Measurements from ENCODE around the gene ITGA11.

ITGA11 gene

DNA sequence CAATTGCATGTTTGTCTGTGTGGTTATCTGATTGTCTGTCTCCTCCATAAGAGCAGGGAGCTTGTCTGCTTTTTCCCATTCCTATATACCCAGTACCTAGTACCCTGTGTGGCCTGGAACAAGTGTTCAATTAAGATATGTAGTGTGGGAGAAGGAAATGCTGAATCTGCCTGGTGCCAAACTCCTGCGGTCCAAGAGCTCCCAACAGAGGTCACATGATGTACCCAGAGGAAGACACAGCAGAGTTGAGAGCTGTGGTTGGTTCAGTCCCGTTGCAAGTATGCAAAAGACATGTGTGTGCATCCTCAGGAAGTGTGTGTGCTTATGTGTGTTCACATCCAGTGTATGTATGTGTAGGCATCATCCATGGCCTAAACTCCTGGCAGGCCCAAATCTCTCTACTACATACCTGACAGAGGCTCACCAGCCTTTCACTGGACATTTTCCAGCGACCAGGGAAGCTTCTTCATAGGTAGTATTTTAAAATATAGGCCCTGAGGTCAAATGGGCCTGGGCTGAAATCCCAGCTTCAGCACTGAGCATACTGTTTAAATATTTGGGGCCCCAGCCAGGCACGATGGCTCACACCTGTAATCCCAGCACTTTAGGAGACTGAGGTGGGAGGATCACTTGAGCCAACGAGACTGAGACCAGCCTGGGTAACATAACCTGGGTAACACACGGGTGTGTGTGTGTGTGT lies 34.0 kb upstream of the ITGA11 start:
- no peak for DNase-seq (ENCODE audit: low read depth)
- H3K4me3 ChIP-seq (ENCODE audit: low read depth, low read length) = no peak overlapping the region
- TF ChIP-seq, protein P1, sequence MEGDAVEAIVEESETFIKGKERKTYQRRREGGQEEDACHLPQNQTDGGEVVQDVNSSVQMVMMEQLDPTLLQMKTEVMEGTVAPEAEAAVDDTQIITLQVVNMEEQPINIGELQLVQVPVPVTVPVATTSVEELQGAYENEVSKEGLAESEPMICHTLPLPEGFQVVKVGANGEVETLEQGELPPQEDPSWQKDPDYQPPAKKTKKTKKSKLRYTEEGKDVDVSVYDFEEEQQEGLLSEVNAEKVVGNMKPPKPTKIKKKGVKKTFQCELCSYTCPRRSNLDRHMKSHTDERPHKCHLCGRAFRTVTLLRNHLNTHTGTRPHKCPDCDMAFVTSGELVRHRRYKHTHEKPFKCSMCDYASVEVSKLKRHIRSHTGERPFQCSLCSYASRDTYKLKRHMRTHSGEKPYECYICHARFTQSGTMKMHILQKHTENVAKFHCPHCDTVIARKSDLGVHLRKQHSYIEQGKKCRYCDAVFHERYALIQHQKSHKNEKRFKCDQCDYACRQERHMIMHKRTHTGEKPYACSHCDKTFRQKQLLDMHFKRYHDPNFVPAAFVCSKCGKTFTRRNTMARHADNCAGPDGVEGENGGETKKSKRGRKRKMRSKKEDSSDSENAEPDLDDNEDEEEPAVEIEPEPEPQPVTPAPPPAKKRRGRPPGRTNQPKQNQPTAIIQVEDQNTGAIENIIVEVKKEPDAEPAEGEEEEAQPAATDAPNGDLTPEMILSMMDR (IDR thresholded peaks at IDR 0.05; ENCODE audit: low read depth, low read length, missing control alignments) = no peak

DNA sequence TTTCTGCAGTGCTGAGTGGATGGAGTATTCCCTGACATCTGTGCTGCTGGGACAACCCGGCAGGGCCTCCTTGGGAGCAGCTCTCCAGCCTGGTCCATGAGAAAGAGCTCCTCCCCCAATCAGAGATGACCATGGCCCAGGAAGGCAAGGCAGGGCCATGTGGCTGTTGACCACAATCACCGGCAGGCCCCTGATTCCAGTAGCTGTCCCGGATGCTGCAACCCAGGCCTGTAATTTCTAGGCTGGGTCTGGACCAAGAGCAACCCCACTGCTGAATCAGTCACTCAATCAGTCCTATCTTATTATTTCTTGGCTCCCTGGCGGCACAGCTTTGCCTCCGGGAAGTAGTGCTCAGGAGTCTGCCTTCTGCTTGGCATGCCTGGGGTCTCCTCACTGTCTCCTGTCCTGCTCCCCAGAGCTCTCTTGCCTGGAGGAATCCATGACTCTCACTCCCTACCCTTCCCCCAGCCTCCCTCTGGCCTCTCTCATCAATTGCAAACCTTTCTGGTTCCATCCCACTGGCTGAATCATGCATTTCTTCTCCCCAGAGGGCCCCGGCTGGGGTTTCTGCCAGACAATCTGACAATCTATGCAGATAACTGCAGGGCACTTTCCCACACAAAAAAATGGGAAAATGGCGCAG lies 32.6 kb upstream of the ITGA11 start:
- H3K4me3 ChIP-seq (ENCODE audit: low read depth, low read length) = no peak overlapping the region
- DNase-seq (ENCODE audit: low read depth) = no peak
- TF ChIP-seq, protein P1 (IDR thresholded peaks at IDR 0.05; ENCODE audit: low read depth, low read length, missing control alignments) = no peak

DNA sequence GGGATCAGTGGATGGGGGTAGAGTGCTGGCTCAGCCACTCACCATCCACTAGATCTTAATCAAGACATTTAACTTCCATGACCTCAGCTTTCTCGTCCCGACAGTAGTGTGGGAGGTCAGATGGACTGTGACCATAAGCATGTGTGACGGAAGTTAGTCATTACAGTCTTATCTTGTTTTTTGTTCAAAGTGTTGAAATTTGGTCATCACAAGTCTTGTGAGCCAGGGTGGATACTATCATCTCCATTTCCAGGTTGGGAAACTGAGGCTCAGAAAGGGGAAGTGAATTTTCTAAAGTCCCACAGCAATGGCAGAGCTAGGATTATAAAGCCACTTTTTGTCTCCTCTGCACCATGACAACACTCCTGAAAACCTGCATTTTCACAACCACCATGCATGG lies 32.0 kb upstream of the ITGA11 start:
- H3K4me3 ChIP-seq (ENCODE audit: low read depth, low read length) = no peak overlapping the region
- DNase-seq (ENCODE audit: low read depth) = no peak
- TF ChIP-seq, protein P1 (IDR thresholded peaks at IDR 0.05; ENCODE audit: low read depth, low read length, missing control alignments) = no peak

DNA sequence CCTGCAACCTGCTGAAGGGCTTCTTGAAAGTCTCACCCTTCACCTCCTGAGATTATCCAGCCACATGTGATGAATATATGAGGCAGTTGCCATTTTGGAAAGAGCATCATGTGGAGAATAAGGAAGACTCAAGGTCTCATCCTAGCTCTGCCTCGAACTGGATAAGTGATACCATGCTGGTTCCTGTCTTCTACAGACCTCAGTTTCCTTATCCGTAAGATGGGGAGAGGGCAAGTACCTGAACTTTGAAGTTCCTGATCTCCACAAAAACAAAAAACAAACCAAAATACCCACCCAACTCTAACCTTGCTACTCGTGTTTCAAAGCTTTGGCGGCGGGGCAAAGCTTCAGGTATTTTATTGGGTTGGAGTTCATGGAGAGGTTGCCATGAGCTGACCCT lies 31.5 kb upstream of the ITGA11 start:
- H3K4me3 ChIP-seq (ENCODE audit: low read depth, low read length) = no peak overlapping the region
- TF ChIP-seq, protein P1 (IDR thresholded peaks at IDR 0.05; ENCODE audit: low read depth, low read length, missing control alignments) = no peak
- DNase-seq (ENCODE audit: low read depth) = no peak

DNA sequence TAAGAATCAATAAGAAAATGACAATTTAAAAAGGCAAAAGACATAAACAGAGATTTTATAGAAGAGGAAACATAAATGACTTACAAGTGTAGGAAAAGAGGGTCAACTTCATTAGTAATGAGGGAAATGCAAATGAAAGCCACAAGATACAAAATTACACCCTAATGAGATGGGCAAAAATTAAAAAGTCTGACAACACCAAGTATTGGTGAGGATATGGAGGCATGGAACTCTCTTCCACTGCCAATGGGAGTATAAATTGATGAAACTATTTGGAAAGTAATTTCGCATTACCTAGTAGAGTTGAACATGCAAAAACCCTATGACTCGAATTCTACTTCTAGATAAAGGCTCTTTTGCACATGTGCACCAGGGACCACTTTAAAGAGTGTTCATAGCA lies 28.2 kb upstream of the ITGA11 start:
- H3K4me3 ChIP-seq (ENCODE audit: low read depth, low read length) = no peak overlapping the region
- no peak for DNase-seq (ENCODE audit: low read depth)
- TF ChIP-seq, protein P1 (IDR thresholded peaks at IDR 0.05; ENCODE audit: low read depth, low read length, missing control alignments) = no peak

DNA sequence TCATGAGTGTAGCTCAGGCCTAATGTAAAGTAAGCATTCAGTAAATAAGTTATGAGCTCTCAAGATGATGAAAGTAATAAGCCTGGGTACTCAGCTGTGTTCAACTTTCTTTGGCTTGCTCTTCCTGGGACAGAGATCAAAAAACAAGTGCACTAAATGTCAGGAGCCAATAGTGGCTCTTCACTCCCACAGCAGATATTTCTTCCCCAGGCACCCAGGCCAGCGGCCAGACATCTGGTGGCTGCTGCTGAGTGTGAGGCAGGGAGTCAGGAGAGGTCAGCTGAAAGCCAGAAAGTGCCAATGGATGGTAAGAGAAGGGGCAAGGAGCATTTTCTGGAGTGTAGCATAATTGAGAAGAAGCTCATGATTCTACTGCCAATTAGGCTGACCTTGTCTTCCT lies 18.2 kb upstream of the ITGA11 start:
- H3K4me3 ChIP-seq (ENCODE audit: low read depth, low read length) = no peak overlapping the region
- no peak for DNase-seq (ENCODE audit: low read depth)
- TF ChIP-seq, protein P1 (IDR thresholded peaks at IDR 0.05; ENCODE audit: low read depth, low read length, missing control alignments) = no peak

DNA sequence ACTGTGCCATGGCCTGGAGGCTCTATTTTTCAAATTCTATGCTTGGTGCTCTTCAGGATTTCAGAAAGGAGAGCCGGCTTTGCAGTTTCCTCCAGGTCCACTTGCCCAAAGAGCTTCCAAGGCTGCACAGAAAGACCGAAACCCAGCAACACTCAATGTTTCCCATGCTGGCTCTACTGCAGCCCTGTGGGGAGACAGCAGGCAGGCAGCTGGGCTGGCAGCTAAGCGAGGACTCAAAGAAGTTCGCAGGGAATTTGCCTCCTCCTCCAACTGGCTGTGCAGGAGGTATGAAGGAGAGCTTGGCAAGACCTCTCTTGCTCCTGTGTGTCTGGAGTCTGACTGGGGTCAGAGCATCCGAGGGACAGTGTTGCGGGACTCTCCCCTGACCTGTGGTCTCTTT lies 17.4 kb upstream of the ITGA11 start:
- no peak overlapping the region for H3K4me3 ChIP-seq (ENCODE audit: low read depth, low read length)
- TF ChIP-seq, protein P1 (IDR thresholded peaks at IDR 0.05; ENCODE audit: low read depth, low read length, missing control alignments) = no peak
- DNase-seq (ENCODE audit: low read depth) = no peak

Measured in GM12864 (cell line).